Right renal cortex interstitium (tissue), 3 donors: ENCODE data around the gene NRXN3. TPM values are rescaled to one million over a fixed set of nuclear protein-coding genes. Genes with fewer than 3 reads are reported as not detected.

Experiments used
- DNase-seq, 3 donors: peaks; one replicate each; pipeline ENCODE4 v3.0.0-alpha.2; 2013; ENCODE audit warnings: low read depth in 3 of 3, low spot score in 2 of 3
- polyA plus RNA-seq, 3 donors: library from polyadenylated mRNA; unstranded; fragments of 120-200 nt; gene quantifications; one replicate each; pipeline ENCODE4 v1.2.1, GENCODE V29; 2013; ENCODE audit not compliant: insufficient read length in 3 of 3

Gene NRXN3
- polyA plus RNA-seq, 3 donors = 5.6 to 6.7 (median 5.9) TPM

DNA sequence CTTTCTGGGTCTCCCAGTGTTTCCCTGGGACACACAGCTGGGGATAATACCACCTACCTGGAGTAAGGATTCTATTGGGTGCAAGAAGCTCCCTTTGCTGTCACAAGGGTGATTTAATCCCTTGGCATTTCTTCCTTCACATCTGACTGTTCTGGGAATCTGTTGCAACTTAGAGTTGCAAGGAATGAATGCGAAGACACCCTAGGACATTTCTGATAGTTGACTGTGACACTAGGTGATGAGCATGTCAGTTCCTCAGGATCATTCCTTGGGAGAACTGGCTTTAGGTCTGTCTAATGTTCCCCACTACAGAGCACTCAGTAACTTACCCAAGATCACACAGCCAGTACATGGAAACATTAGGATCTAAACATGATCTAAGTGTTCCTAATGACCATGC lies 593.6 kb downstream of the NRXN3 start:
- DNase-seq = no peak

DNA sequence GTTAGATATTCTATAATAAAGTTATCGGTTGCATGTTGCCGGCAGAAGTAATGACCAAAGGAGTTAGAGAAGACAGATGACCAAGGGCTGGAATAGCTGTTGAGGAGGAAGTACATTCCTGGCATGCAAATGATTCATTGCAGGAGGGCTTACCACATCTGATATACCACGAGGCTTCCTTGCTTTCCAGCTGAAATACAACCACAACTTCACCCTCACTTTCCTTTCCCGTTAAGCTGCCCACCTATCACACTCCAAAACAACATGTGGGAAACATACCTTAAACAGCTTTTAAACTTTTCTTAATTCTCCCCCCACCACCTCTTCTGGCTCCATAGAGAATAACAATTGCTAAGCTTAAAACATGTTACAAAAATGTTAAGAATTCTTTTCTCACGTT lies 594.1 kb downstream of the NRXN3 start:
- DNase-seq = no peak

DNA sequence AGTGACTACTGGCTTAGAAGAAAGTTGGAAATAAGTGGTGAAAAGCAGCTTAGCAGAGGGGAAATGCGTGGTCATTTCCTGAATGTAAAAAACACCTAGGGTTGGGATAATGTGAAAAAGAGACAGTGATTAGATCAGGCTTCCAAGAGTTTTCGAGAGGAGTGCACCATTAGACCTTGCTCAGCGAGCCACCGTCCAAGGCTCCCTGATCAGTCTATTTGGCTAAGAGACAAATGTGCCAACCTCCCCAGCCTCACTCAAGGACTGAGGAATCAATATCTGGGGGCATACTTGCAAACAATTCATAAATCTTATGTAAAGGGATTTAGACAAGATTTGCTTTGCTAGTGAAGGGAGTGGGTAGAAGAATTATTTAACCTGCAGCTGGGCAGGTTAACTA lies 594.5 kb downstream of the NRXN3 start:
- DNase-seq = no peak

DNA sequence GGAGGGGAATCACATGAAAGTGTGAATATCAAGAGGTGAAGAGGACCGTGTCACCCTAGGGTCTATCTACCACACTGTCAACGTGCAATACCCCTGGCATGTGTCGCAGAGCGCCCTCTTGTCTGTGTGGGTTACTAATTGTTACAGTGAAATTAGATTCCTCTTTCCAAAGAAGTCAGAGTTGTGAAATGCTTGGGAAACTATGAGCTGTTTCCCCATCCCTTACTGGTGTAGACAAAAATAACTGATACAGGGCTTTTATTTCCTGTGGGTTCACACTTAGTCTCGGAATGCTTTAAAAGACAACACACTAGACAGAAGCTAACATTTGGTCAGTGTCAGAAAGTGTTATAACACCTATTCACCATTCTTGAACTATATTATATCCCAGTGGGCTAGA lies 597.3 kb downstream of the NRXN3 start:
- no peak for DNase-seq

DNA sequence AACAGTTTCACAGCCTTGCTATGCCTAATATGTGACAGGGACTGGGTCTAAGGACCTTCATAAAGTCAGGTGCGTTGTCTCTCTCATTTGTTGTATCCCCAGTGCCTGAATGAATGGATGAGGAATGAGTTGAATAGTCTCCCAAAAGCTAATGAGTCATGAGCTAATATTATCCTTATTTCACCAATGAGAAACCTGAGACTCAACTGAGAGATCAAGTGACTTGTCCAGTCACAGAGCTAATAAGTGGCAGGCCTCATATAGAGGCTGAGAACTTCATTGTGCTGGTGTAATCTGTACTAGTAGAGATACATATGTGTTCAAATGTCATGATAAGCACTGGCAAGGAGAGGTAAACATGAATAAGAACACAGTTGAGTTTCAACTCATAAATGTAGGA lies 612.4 kb downstream of the NRXN3 start:
- no peak for DNase-seq

DNA sequence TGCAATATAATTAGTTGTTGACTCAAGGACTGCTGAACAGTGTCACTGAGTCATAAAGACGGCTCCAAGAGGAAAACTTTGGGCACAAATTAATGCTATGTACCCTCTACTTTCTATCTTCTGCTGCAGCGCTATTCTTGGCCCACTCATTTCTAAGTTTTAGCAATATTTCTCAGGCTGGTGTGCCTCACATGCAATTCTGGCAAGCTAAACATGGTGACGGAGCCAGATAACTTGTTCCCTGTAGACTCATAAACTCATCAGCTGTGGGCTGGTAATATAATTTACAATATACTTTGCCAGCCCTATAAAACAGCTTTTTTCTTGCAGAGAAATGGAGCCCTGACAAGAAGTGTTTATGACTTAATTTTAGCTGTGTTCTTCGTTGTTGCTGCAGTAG lies 615.1 kb downstream of the NRXN3 start:
- no peak for DNase-seq

DNA sequence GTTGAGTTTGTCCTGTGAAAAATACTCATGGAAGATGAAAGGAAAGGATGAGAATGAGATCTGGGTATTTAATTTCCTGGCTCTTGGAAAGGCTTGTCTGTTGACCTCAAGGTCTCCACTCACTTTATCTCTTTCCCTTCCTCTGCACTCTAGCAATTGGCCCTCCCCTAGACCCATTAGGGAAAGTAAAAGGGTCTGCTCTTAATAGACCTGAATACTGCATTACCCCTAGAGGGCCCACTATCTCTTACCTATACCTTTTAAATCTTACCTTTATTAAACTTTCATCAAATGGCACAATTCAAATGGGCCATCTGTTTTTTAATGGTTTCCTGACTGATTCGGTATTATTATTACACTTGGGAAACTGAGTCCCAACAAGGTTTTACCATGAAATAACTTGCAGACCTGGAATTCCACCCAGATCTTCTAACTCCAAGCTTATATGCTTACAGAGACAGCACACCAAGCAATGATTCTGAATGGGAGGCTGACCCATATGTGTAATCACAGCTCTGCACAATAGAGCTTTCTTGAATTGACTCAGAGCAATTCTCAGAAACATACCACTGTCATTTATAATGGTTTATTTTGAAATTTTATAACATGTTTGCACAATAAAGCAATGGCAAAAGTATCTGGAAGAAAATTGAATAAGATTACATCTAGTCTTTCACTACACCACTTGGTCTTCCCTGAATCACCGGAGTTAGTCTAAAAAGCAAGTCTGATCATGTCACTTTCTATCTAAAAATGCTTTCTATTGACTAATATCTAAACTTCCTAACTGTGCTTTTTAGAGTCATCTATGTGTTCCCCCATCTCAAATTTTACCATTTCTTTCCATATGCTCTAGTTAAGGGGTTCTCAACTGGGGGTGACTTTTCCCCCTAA lies 618.5 kb downstream of the NRXN3 start:
- DNase-seq = no peak

DNA sequence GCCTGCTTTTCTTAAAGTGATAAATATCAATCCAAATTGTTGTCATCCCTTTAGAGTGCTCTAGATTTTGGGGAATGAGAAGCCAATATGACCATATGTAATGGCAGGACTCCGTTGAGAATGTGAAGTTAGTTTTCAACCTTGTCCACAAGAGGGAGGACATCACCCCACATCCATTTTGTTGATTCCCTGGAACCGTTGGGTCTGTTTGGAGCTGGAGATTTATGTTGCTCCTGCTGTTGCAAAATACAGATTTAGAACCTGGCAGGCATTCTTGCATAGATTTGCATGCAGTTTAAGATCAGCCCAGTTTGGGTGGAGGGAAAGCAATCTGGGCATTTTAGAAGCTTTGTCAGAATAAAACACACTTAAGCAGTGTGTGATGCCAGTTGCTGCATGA lies 620.1 kb downstream of the NRXN3 start:
- DNase-seq = no peak

DNA sequence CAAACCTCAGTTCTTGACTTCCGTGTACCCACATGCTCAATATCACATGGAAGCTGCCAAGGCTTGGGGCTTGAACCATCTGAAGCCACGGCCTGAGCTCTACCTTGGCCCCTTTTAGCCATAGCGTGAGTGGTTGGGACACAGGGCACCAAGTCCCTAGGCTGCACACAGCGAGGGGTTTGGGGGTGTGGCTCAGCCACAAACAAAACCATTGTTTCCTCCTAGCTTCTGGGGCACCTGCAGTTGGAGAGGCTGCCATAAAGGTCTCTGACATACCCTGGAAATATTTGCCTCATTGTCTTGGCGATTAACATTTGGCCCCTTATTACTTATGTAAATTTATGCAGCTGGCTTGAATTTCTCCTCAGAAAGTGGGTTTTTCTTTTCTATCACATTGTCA lies 628.6 kb downstream of the NRXN3 start:
- DNase-seq = no peak

DNA sequence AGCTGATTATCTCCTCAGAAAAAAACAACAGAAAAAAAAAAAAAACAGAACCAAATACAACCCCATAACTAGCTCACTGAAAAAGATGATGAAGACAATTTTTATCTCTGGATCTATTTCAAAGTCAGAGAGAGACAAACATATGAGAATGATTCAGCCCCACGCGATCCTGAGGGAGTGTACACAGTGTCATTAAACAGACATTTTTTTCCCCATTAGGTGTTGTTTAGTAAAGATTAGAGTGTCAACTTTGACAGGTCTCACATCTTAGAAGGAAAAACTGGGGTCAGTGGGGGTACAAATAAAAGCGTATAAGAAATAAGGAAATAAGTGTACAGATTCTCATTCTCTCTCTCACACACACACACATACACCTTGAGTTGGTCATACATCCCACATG lies 635.4 kb downstream of the NRXN3 start:
- DNase-seq = no peak

DNA sequence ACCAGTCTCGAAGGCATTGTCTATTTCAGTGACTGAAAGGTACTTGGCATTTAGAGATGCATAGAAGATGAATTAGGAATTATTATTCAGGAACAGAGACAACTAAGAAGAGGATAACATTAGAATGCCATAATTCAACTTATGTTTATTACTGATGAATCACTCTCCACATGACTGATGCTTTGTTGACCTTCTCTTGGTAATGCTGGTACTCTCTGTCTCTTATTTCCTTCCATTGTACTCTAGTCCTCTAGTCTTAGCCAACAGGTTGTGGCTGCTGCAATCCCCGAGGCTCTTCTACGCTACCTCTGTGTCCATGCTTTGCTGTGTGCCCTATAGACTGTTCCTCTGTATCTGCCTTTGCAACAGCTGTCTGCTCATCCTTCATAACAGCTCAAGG lies 652.9 kb downstream of the NRXN3 start:
- DNase-seq = no peak

DNA sequence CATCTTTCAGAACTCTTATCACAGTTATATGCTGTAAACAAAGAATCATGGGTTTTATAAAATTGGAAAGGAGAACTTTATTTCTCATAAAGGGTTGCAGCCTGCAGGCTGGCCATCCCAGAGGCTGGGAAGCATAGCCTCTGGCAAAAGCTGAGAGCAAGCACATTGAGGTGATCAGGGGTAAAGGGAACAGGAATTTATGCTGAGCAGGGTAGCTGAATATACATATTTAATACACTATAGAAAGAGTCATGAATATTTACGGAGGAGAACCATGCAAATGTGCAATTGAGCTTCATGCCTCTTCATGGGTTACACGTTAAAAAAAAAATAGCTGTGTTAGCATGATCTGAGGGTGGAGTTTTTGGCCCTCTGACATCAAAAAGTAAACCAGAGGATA lies 653.3 kb downstream of the NRXN3 start:
- no peak for DNase-seq

DNA sequence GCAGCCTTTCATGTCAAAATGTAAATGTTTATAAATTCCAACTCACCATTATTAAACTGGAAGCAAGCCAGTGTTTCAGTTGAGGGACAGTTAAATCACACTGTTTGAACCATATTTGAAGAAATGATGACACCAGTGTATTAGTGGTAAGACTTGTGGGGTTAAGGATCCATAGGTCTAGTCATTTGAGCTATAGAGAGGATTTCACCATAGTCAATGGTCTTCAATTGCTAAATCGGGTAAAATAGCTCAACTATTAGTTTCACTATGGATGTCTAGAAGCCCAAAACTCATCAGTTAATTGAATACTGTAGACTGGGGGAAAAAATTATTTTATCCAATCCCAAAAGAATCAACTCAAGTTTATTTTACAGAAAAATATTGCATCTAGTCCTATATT lies 659.1 kb downstream of the NRXN3 start:
- no peak for DNase-seq

DNA sequence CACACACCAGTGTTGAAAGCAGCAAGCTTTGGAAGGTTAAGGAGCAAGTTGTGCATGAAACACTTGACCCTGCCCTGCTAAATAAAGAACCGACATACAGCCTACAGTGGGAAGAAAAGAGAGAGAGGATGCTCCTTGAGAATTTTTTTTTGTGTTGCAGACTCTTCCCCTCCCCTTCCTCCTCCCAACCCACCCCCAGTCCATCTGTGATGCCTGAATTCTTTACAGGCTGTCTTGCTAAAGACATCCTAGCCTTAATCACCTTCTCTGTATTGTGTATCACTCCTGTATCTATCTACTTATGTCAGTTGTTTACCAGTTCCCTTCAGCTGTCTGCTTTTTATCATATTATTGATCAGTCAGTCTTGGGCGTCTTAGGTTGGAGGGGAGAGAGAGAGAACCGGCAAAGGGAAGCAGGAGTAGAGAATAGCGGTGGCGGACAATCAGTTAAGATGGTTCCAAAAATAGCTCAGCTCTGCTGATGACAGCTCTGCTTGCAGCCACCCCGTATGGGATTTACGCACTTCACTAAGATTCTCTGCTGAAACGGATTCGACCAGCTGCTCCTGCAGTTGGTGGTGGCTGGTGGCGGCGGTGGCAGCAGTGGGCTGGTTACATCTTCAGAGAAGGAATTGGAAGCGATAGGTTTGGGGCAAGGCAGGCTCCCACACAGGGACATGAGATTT lies 664.7 kb downstream of the NRXN3 start:
- no peak for DNase-seq

DNA sequence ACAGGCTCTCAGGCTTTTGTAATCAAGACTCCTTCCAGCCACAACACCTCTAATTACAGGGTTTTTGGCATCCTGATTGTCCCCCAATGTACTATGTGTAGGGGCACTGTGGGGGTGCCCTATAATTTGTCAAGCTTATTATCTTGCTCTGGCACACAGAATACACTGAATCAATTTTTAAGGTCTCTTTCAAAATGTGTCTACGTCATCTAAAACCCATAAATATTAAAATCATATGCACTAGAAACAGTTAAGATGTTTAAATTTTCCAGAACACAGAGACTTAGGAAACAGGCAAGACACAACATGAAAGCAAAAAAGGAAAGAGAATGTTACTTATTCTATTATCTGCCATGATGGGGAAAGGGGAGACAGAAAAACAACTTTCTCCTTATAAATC lies 665.7 kb downstream of the NRXN3 start:
- DNase-seq = no peak

DNA sequence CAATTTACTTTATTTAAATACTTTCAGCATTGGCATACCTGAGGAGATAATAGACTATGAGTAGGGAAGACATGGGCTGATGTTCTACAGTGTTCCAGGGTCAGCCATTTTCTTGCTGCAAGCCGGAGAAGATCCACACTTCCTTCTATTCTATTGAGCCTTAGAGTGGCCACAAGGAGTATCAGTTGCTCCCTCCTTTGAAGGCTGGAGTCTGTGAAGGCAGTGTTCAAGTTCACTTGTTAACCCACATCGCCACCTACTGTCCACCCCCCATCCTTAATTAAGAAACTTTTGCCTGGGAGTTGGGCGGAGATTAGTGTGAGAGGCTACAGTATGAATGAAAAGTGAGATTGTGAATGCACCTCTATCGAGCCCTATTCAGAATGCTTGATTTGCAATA lies 666.6 kb downstream of the NRXN3 start:
- DNase-seq = peak in 2 of 3 donors; percentile 3 to 47

DNA sequence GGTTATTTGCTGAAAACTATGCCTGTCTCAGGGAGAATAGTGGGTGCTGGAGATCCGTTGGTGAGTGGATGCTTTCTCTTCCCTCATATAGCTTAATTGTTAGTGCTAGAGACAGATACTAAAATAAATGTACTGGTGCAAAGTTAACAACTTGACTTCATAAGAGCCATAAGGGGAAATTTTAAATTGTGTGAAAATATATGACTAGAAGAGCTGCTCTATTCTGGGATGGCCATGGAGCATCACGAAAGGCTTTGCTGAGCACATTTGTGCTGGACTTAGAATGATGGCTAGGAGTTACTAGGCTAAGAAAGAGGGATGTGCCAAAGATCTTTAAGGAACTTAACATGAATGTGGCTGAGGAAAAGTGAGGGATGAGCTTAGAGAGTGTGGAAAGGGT lies 668.8 kb downstream of the NRXN3 start:
- DNase-seq = no peak

DNA sequence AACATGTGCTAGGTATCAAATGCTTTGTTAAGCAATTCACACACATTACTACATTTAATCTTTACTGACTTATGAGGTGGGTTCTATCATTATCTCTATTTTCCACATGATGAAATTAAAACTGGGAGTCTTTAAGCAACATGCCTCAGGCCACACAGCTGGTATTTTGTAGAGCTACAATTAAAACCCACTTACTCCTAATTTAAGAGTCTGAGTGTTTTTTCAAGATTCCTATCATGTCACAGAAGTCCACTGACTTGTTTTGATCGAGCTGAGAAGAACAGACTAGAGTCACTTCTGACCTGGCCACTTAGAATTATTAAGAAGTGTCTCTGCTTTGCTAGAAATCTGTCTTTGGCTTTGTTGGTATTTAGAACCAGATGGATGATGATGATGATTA lies 670.7 kb downstream of the NRXN3 start:
- DNase-seq = no peak

DNA sequence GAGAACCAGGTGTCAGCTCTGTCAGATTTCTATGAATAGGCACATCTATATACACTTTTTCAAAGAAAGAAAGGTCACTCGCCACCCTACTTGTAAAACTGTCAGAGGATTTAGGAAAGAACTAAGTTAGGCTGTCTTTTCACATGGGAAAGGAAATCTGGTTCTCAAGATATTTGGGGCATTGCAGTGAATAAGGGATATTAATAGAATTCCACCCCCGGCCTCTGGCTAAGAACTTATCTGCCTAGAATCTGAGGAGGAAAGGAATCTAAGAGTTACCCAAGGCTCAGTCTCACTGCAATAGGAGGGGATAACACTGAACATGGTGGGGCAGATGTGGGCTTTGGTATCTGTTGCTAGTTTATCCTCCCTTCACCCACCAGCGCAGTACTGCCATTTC lies 677.6 kb downstream of the NRXN3 start:
- DNase-seq = no peak

DNA sequence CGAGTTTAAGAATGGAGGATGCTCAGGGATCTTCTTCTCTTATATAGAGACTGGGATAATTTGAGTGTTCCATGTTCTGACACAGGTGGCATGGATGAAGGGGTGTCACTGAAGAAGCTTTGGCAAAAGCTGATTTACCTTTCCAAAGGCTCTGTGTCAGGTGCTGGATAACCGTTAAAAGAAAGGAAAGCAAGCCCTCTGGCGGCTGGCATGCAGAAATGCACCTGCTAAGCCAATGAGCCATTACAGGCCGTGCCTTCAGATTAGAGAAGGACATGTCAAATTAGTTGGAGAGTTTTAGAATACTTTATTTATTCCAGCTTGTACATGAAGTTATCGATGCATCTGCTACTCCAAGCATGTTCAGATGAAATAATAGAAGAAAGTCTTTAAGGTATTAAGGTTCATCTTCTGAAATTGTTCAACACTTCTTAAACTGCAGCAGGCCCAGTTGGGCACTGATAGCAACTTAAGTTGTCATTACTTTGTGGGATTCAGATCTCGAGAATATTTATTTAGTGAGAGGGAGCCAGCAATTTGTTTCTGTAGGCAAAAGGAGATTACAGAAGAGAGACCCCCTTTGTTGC lies 678.2 kb downstream of the NRXN3 start:
- DNase-seq = peak in 2 of 3 donors; percentile 16 to 29

DNA sequence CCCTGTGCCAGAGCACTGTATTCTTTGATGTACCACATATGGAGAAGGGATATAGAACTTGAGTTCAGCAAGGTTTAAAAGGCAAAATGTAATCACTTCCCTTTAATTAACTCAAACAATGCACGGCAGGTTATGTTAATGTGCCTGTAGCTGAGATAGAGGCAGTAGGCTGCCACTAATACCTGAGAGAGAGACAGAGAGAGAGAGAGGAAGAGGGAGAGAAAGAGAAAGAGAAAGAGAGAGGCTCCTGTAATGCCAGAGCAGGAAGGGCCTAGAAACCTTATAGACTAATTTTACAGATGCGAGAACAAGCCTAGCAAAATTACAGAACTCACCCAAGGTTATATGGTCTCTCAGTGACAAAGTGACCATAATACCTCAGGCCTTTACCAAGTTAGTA lies 679.8 kb downstream of the NRXN3 start:
- DNase-seq = no peak

DNA sequence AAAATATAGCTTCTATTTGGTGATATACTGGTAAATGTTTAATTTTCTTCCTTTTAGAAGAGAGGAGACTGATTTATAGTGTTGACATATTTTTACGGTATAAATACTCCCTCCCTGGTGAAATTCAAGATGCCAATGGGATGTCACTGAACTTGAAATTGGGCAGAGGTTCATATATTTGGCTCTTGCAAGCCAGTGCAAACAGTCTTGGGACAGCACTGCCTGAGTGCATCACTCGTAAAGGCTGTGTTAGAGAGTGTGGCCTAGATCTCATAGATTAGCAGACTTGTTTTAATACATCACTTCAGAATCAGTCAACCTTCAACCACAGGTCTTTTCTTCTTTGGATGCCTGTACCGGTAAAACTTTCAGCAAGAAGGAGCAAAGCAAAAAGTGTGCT lies 681.0 kb downstream of the NRXN3 start:
- no peak for DNase-seq
